ENCODE data around the gene SNX13.

GRCh38 chr7:17854261-17855047 is 85.8 kb downstream of the SNX13 start:
- TF ChIP-seq, protein P1, sequence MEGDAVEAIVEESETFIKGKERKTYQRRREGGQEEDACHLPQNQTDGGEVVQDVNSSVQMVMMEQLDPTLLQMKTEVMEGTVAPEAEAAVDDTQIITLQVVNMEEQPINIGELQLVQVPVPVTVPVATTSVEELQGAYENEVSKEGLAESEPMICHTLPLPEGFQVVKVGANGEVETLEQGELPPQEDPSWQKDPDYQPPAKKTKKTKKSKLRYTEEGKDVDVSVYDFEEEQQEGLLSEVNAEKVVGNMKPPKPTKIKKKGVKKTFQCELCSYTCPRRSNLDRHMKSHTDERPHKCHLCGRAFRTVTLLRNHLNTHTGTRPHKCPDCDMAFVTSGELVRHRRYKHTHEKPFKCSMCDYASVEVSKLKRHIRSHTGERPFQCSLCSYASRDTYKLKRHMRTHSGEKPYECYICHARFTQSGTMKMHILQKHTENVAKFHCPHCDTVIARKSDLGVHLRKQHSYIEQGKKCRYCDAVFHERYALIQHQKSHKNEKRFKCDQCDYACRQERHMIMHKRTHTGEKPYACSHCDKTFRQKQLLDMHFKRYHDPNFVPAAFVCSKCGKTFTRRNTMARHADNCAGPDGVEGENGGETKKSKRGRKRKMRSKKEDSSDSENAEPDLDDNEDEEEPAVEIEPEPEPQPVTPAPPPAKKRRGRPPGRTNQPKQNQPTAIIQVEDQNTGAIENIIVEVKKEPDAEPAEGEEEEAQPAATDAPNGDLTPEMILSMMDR (IDR thresholded peaks at IDR 0.05), result no peak
- no peak for TF ChIP-seq POLR2A (IDR thresholded peaks at IDR 0.05)
